ENCODE data around the gene CAPZB.

- no peak for TF ChIP-seq TCF7L2 (IDR thresholded peaks at IDR 0.05; ENCODE audit: low read depth, low read length)
- no peak for TF ChIP-seq POLR2AphosphoS5 (IDR thresholded peaks at IDR 0.05; ENCODE audit: low read depth, low read length)
- TF ChIP-seq CTCF (IDR thresholded peaks at IDR 0.05): no peak
- no peak for TF ChIP-seq SIN3A (IDR thresholded peaks at IDR 0.05; ENCODE audit: borderline replicate concordance, insufficient read depth, low read depth, low read length)
- no peak for TF ChIP-seq REST (IDR thresholded peaks at IDR 0.05; ENCODE audit: insufficient read depth in 1 of 2, low read depth in 2 of 2, low read length in 1 of 2)
Observed at GRCh38 chr1:19306941-19307340, 178.4 kb downstream of the CAPZB start.
